HuH-7.5 (cell line): Measurements from ENCODE around the gene C3.
"Not testable (repeated sequence)": the region's sequence is repeated elsewhere in the genome, so short reads cannot be mapped to it uniquely, and the experiment has no call there.

Source experiments
- DNase-seq: peaks from one replicate; pipeline ENCODE4 v3.0.0; 2011; ENCODE audit warnings: low spot score

Gene C3

DNA sequence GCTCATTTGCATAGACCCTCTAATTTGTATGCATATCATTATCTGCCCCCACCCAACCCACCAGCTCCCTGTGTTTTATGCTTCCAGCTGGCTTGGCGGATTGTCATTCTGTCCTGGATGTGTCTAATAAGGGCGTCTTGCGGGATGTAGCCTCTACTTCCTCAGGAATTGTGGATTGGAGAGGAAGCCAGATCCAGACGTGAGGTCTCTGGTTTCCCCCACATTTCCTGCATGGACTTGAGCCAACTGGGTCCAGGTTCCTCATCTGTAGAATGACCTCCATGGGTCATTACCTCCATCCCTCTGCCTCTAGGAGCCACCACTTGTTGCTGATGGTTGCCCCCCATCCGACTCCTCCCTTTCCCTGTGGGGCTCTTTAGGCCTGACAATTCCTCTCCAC is 57.7 kb downstream of the C3 start:
- no peak for DNase-seq

- not testable (repeated sequence) for DNase-seq
Measured at GRCh38 chr19:6661509-6662244, 58.8 kb downstream of the C3 start.

- DNase-seq, result no peak
Measured at GRCh38 chr19:6660930-6661329, 59.5 kb downstream of the C3 start.

- not testable (repeated sequence) for DNase-seq
Measured at GRCh38 chr19:6656390-6656789, 64.1 kb downstream of the C3 start.

GRCh38 chr19:6654347-6655310 is 65.8 kb downstream of the C3 start:
- no peak for DNase-seq

- no peak for DNase-seq
Measured at GRCh38 chr19:6652805-6653094, 67.7 kb downstream of the C3 start.

- DNase-seq, result no peak
Measured at GRCh38 chr19:6651965-6652804, 68.3 kb downstream of the C3 start.

DNA sequence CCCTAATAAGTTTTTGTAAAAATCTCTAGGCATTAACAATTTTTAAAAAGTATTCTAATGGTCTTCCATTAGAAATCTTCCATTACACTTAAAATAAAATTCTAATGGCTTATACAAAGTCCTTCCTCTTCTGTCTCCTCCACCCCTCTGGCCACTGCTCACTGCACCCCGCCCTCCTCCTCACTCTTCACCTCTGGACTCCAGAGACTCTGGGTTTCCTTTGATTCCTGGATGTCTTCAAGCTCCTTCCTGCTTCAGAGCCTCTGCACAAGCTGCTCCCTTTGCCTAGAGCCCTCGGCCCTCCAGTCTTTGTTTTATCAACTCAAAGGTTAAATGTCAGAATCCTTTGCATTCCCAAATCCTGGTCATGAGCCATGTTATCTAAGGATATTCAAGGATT is 71.3 kb downstream of the C3 start:
- DNase-seq, result no peak

GRCh38 chr19:6648141-6648715 is 72.2 kb downstream of the C3 start:
- DNase-seq, result no peak

- DNase-seq, result no peak
Measured at GRCh38 chr19:6644796-6645195, 75.7 kb downstream of the C3 start.

DNA sequence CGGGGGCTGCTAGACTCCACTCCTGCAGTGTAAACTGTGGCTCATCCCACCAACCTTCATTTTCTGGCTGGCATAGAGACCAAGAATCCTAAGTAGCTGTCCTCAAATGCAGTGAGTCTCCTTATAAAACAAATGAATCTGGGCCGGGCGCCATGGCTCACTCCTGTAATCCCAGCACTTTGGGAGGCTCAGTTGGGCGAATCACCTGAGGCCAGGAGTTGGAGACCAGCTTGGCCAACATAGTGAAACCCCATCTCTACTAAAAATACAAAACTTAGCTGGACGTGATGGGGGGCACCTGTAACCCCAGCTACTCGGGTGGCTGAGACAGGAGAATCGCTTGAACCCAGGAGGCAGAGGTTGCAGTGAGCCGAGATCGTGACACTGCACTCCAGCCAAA is 80.1 kb downstream of the C3 start:
- not testable (repeated sequence) for DNase-seq

- no peak for DNase-seq
Measured at GRCh38 chr19:6639439-6639838, 81.0 kb downstream of the C3 start.

DNA sequence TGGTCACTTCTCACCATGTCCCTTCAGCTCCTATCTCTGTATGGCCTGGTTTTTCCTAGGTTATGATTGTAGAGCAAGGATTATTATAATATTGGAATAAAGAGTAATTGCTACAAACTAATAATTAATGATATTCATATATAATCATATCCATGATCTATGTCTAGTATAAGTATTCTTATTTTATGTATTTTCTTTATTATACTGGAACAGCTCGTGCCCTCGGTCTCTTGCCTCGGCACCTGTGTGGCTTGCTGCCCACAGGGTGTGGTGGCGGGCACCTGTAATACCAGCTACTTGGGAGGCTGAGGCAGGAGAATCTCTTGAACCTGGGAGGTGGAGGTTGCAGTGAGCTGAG is 87.0 kb downstream of the C3 start:
- DNase-seq, result not testable (repeated sequence)

- DNase-seq, result not testable (repeated sequence)
Measured at GRCh38 chr19:6632747-6633455, 87.5 kb downstream of the C3 start.

DNA sequence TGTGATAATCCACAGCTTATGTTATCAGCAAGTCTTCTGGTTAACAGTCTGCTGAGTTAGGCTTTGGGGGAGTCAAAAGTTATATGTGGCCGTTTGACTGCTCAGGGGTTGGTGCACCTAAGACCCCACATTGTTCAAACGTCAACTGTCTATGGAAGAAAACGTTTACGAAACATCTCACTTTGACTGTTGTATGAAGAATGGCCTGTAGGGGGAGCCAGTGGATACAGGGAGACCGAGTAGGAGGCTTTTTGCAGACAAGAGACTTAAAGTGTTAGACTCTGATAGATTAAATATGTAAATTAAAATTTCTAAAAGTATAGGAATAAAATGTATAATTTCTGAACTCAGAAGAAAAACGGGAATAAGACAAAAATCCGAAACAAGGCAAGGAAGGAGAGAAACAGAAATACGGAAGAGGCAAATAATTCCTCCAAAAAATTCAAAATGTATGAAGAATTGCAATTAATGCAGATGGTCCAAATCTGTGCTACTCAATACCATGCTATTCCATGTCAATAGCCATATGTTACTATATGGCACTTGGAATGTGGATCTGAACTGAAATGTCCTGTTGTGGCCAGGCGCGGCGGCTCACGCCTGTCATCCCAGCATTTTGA is 88.3 kb downstream of the C3 start:
- no peak for DNase-seq
